WTC11 (cell line): ENCODE data around the gene STX17. TPM values are rescaled to one million over a fixed set of nuclear protein-coding genes. Genes with fewer than 3 reads are reported as not detected.

ENCODE experiments used
- ATAC-seq: fragments of 200-7000 bp; cut with Tn5 transposase; 2 replicates; pipeline ENCODE4 v1.10.0; 2021; ENCODE audit warnings: mild to moderate bottlenecking, moderate library complexity
- CTCF ChIA-PET: fragments of 300-600 bp; sonication (Branson Sonifier 250); formaldehyde crosslinking; loops from one replicate; lab custom pipeline; 2021; ENCODE audit warnings: antibody characterized with exemption; lab: Charles Lee
- POLR2A ChIA-PET: fragments of 350-600 bp; sonication (Branson Sonifier 250); formaldehyde crosslinking; loops from one replicate; lab custom pipeline; 2021; ENCODE audit warnings: antibody characterized with exemption; lab: Charles Lee
- DNase-seq: peaks from one replicate; pipeline ENCODE4 v3.0.0; 2021; ENCODE audit warnings: low spot score
- H3K27ac Mint-ChIP-seq: 2 replicates; pipeline ENCODE4 v1.8.0; 2021; ENCODE audit warnings: mixed read lengths
- H3K27me3 Mint-ChIP-seq: 2 replicates; pipeline ENCODE4 v1.8.0; 2021; ENCODE audit warnings: low read depth, mild to moderate bottlenecking, moderate library complexity, mixed read lengths
- H3K36me3 Mint-ChIP-seq: 2 replicates; pipeline ENCODE4 v1.8.0; 2021; ENCODE audit warnings: mixed read lengths
- H3K4me1 Mint-ChIP-seq: 2 replicates; pipeline ENCODE4 v1.8.0; 2022; ENCODE audit warnings: mixed read lengths
- H3K4me3 Mint-ChIP-seq: 2 replicates; pipeline ENCODE4 v1.8.0; 2021; ENCODE audit warnings: mild to moderate bottlenecking, moderate library complexity, mixed read lengths
- H3K9me3 Mint-ChIP-seq: 2 replicates; pipeline ENCODE4 v1.8.0; 2021; ENCODE audit warnings: mixed read lengths
- ATF2 ChIP-seq: sonication (generic); formaldehyde crosslinking; IDR thresholded peaks from 2 replicates; pipeline ENCODE4 v1.8.1; 2022; ENCODE audit warnings: low read depth, missing genetic modification reagents, borderline replicate concordance
- E2F1 ChIP-seq: sonication (generic); formaldehyde crosslinking; IDR thresholded peaks from 2 replicates; pipeline ENCODE4 v1.8.0; 2022; ENCODE audit warnings: mild to moderate bottlenecking, missing genetic modification reagents
- ERG ChIP-seq: fragments of 250-450 bp; sonication (Bioruptor Pico); IDR thresholded peaks from 2 replicates; pipeline ENCODE4 v1.8.0; 2021; ENCODE audit warnings: mild to moderate bottlenecking
- ETV6 ChIP-seq: sonication (generic); formaldehyde crosslinking; IDR thresholded peaks from 2 replicates; pipeline ENCODE4 v1.8.1; 2022; ENCODE audit warnings: mild to moderate bottlenecking, missing genetic modification reagents
- GTF2I ChIP-seq: fragments of 250-450 bp; sonication (Bioruptor Pico); conservative IDR thresholded peaks from 2 replicates; pipeline ENCODE4 v1.4.0; 2021; ENCODE audit warnings: mild to moderate bottlenecking
- JUN ChIP-seq: sonication (generic); formaldehyde crosslinking; IDR thresholded peaks from 2 replicates; pipeline ENCODE4 v1.8.0; 2023; ENCODE audit warnings: mild to moderate bottlenecking, missing genetic modification reagents
- MAX ChIP-seq: sonication (generic); formaldehyde crosslinking; IDR thresholded peaks from 2 replicates; pipeline ENCODE4 v1.8.0; 2022; ENCODE audit warnings: mild to moderate bottlenecking, missing genetic modification reagents
- MLX ChIP-seq: sonication (generic); formaldehyde crosslinking; IDR thresholded peaks from 2 replicates; pipeline ENCODE4 v1.8.1; 2023; ENCODE audit warnings: mild to moderate bottlenecking, missing genetic modification reagents, moderate library complexity
- NFE2L1 ChIP-seq: sonication (generic); formaldehyde crosslinking; IDR thresholded peaks from 2 replicates; pipeline ENCODE4 v1.8.1; 2023; ENCODE audit warnings: missing genetic modification reagents
- NFYB ChIP-seq: sonication (generic); formaldehyde crosslinking; conservative IDR thresholded peaks from 2 replicates; pipeline ENCODE4 v1.8.0; 2022; ENCODE audit warnings: low read depth, missing genetic modification reagents
- OVOL2 ChIP-seq: fragments of 250-450 bp; sonication (Bioruptor Pico); IDR thresholded peaks from 2 replicates; pipeline ENCODE4 v1.9.0; 2021; ENCODE audit warnings: mild to moderate bottlenecking, borderline replicate concordance
- PRRX2 ChIP-seq: fragments of 250-450 bp; sonication (Bioruptor Pico); IDR thresholded peaks from 2 replicates; pipeline ENCODE4 v1.8.0; 2021; ENCODE audit warnings: mild to moderate bottlenecking
- SMAD3 ChIP-seq: sonication (generic); formaldehyde crosslinking; IDR thresholded peaks from 2 replicates; pipeline ENCODE4 v1.8.0; 2022; ENCODE audit warnings: missing genetic modification reagents, mild to moderate bottlenecking, borderline replicate concordance
- SMAD4 ChIP-seq: sonication (generic); formaldehyde crosslinking; IDR thresholded peaks from 2 replicates; pipeline ENCODE4 v1.8.0; 2022; ENCODE audit warnings: mild to moderate bottlenecking, missing genetic modification reagents
- SP1 ChIP-seq: sonication (generic); formaldehyde crosslinking; conservative IDR thresholded peaks from 2 replicates; pipeline ENCODE4 v1.8.1; 2022; ENCODE audit warnings: missing genetic modification reagents
- ZMAT4 ChIP-seq: fragments of 250-450 bp; sonication (Bioruptor Pico); IDR thresholded peaks from 2 replicates; pipeline ENCODE4 v1.9.0; 2021; ENCODE audit warnings: mild to moderate bottlenecking
- ZNF232 ChIP-seq: sonication (generic); formaldehyde crosslinking; IDR thresholded peaks from 2 replicates; pipeline ENCODE4 v1.8.0; 2022; ENCODE audit warnings: mild to moderate bottlenecking, missing genetic modification reagents
- ZNF317 ChIP-seq: sonication (generic); formaldehyde crosslinking; IDR thresholded peaks from 2 replicates; pipeline ENCODE4 v1.8.1; 2023; ENCODE audit warnings: low read depth, mild to moderate bottlenecking, moderate library complexity, missing genetic modification reagents, borderline replicate concordance
- ZNF423 ChIP-seq: fragments of 250-450 bp; sonication (Bioruptor Pico); IDR thresholded peaks from 2 replicates; pipeline ENCODE4 v2.1.2; 2022; ENCODE audit warnings: mild to moderate bottlenecking, moderate library complexity
- ZNF532 ChIP-seq: fragments of 250-450 bp; sonication (Bioruptor Pico); IDR thresholded peaks from 2 replicates; pipeline ENCODE4 v1.9.0; 2021; ENCODE audit warnings: mild to moderate bottlenecking, borderline replicate concordance
- total RNA-seq: library from RNA; stranded (reverse); gene quantifications from 3 replicates; pipeline ENCODE4 v1.2.3, GENCODE V29; 2021

The STX17 gene
- total RNA-seq, 1 experiment from 2014 or later = 22.1 TPM

GRCh38 chr9:99916650-99917049 lies 10.2 kb downstream of the STX17 start:
- DNase-seq (no peak), ATAC-seq (no peak)
- Mint-ChIP-seq H3K27ac (no peak overlapping the region), H3K4me3 (no peak overlapping the region), H3K4me1 (peaks cover 52% of the 10 kb centered on the region), H3K36me3 (peaks cover 14% of the 10 kb centered on the region), H3K27me3 (peaks cover 26% of the 10 kb centered on the region), H3K9me3 (no peaks in the 10 kb centered on the region)
- TF ChIP-seq ZNF232 = no peak
- no peak for TF ChIP-seq ZNF532 (CRISPR knock-in tag)
- TF ChIP-seq ZMAT4 = no peak
- no peak for TF ChIP-seq NFE2L1 (CRISPR knock-in tag)
- no peak for TF ChIP-seq ATF2 (CRISPR knock-in tag)
- no peak for TF ChIP-seq NFYB (CRISPR knock-in tag)
- no peak for TF ChIP-seq MLX (CRISPR knock-in tag)
- no peak for TF ChIP-seq ERG (CRISPR knock-in tag)
- TF ChIP-seq ZNF423 (CRISPR knock-in tag) = no peak
- no peak for TF ChIP-seq GTF2I (CRISPR knock-in tag)
- no peak for TF ChIP-seq ETV6 (CRISPR knock-in tag)
- no peak for TF ChIP-seq PRRX2
- no peak for TF ChIP-seq SP1 (CRISPR knock-in tag)
- no peak for TF ChIP-seq SMAD4 (CRISPR knock-in tag)
- TF ChIP-seq E2F1 (CRISPR knock-in tag) = no peak
- TF ChIP-seq MAX (CRISPR knock-in tag) = no peak
- no peak for TF ChIP-seq OVOL2
- no peak for TF ChIP-seq JUN (CRISPR knock-in tag)
- no peak for TF ChIP-seq SMAD3 (CRISPR knock-in tag)
- TF ChIP-seq ZNF317 (CRISPR knock-in tag) = no peak
- ChIA-PET CTCF (no interaction called here), POLR2A (no interaction called here)
